Stimulated activated naive B cell treated with anti-CD40 and anti-IgM and Interleukin-4, amounts not matched to agents 10 μg/mL and 1 μg/mL and 100 μg/mL, for 72 hours (primary cell): ENCODE data around the gene SGMS1.

Experiments
- ATAC-seq, 2 donors: fragments of 150-1000 bp; cut with Tn5 transposase; replicated peaks; 2 replicates each; pipeline ENCODE4 v1.10.0; 2021; ENCODE audit warnings: moderate library complexity in 1 of 2
- DNase-seq: peaks from one replicate; pipeline ENCODE4 v3.0.0; 2021
- H3K27ac Mint-ChIP-seq: one replicate; pipeline ENCODE4 v1.8.0; 2022; ENCODE audit warnings: mild to moderate bottlenecking, mixed read lengths
- H3K27me3 Mint-ChIP-seq, 2 donors: one replicate each; pipeline ENCODE4 v1.8.0; 2022; ENCODE audit warnings: mixed read lengths in 2 of 2
- H3K36me3 Mint-ChIP-seq, 2 donors: one replicate each; pipeline ENCODE4 v1.8.0; 2022; ENCODE audit warnings: mixed read lengths in 2 of 2, mild to moderate bottlenecking in 1 of 2
- H3K4me1 Mint-ChIP-seq, 2 donors: one replicate each; pipeline ENCODE4 v1.8.0; 2022; ENCODE audit warnings: mixed read lengths in 2 of 2, mild to moderate bottlenecking in 1 of 2
- H3K4me3 Mint-ChIP-seq, 2 donors: one replicate each; pipeline ENCODE4 v1.8.0; 2022; ENCODE audit warnings: mild to moderate bottlenecking in 2 of 2, mixed read lengths in 2 of 2, moderate library complexity in 1 of 2
- H3K9me3 Mint-ChIP-seq, 2 donors: one replicate each; pipeline ENCODE4 v1.8.0; 2022; ENCODE audit warnings: mixed read lengths in 2 of 2, mild to moderate bottlenecking in 1 of 2

Gene SGMS1

DNA sequence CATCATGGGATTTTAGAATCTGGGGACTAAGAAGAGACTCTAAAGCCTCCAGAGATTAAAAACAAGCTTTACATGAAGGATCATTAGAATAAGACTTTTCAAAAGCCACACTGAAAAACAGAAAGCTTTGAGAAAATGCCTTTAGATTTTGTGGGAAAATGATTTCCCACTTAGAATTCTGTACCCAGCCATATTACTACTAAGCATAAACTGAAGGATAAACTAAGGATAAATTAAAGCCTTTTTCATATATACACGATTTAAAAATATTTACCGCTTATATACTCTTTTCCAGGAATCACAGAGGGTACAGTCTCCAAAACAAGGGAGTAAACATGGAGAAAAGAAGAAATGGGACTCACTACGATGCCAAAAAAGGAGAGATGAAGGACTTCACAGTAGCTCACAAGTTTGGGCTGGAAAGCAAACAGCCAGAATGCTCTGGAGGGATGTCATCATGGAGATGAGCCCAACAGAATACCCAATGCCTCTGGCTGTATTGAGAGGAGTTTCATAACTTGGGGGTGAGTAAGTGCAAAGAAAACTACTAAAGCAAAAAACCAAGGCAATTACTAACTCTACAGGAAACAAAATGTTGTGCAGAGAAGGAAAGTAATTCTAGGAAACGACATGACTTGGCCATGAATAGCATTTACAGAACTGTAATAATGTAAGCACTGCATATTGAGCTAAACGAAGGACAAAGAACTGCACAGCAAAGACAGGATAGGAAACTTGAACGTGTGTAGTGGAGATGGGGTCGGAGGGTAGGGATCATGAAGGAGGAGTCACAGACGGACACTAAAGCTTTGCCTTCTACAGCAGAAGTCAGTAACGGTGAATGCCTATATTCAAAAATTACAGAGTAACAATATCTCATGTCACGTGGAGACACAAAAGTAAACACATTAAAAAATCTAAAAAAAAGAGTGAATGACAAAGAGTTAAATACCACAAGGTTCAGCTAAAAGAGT lies 311.0 kb downstream of the SGMS1 start:
- H3K36me3 Mint-ChIP-seq = peaks cover 31 to 50% of the 10 kb centered on the region in 2 donors
- peaks cover 15 to 21% of the 10 kb centered on the region in 2 donors for H3K4me1 Mint-ChIP-seq
- ATAC-seq (no peak), DNase-seq (no peak)
- no peak overlapping the region for H3K4me3 Mint-ChIP-seq
- no peaks in the 10 kb centered on the region for H3K27me3 Mint-ChIP-seq
- H3K27ac Mint-ChIP-seq = no peak overlapping the region
- peaks cover 8 to 9% of the 10 kb centered on the region in 2 donors for H3K9me3 Mint-ChIP-seq

DNA sequence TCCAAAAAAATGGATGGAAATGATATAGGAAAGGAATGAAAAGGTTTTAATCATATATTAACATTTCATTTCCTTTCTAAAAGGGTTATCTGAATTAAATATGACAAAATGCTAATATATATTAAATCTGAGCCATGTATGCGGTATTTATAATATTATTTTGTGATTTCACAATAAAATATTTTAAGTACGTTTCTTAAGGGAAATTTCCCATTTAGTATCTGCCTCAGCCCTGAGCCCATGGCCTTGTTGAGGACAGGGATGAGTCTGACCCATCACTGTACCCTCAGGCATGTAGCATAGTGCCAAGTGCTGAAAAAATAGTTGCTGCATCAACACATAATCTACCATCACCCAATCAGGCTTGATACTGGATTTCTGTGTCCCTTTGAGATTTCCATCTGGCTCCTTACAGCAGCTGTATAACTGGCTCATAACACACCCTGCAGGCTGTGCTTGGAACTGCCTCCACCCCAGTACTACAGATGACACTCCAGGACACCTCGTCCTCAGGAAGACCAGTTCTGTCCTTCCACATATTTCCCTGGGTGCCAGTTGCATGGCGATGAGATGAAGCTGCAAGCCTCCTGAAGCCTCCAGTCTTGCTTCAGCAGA lies 313.1 kb downstream of the SGMS1 start:
- Mint-ChIP-seq H3K36me3 (peaks cover 36 to 47% of the 10 kb centered on the region in 2 donors), H3K4me3 (no peak overlapping the region), H3K4me1 (peaks cover 5 to 6% of the 10 kb centered on the region in 2 donors), H3K27ac (no peak overlapping the region), H3K9me3 (peaks cover 8 to 9% of the 10 kb centered on the region in 2 donors), H3K27me3 (no peaks in the 10 kb centered on the region)
- ATAC-seq = peak; percentile 61 to 76
- DNase-seq = peak; percentile 14

DNA sequence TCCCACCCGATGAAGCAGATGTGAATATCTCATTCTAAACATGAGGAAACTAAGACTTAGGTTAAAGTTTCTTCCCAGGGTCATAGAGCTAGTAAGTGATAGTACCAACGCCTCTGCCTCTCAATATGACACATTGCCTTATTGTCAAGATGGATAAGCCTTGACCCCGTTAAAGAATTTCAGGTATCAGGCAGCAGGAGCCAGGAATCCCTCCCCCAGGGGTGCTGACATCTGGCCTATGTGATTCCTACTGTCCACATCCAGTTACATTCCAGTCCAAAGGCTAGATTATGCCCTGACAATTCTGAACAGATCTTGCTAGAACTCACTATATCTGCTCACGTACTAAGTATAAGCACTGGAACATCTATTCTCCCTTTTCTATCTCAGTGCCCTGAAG lies 314.4 kb downstream of the SGMS1 start:
- DNase-seq = no peak
- Mint-ChIP-seq H3K4me1 (peaks cover 3 to 5% of the 10 kb centered on the region in 2 donors), H3K4me3 (no peak overlapping the region), H3K27ac (no peak overlapping the region), H3K9me3 (peaks cover 8 to 9% of the 10 kb centered on the region in 2 donors), H3K27me3 (no peaks in the 10 kb centered on the region), H3K36me3 (peaks cover 35 to 38% of the 10 kb centered on the region in 2 donors)
- ATAC-seq = no peak

DNA sequence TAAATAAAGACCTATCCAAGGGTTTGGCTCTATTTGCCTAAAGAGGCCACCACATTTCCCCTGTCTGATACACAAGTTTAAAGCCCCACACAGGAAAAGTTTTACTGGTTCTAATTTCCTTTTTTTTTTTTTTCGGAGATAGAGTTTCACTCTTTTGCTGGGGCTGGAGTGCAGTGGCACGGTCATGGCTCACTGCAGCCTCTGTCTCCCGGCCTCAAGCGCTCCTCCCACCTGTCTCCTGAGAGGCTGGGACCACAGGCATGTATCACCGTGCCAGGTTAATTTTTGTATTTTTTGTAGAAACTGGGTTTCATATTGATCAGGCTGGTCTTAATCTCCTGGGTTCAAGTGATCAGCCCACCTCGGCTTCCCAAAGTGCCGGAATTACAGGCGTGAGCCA lies 319.1 kb downstream of the SGMS1 start:
- Mint-ChIP-seq H3K36me3 (peaks cover 10 to 16% of the 10 kb centered on the region in 2 donors), H3K9me3 (no peaks in the 10 kb centered on the region), H3K4me3 (peak overlapping the region in 1 of 2 donors; percentile 32), H3K27ac (no peak overlapping the region), H3K27me3 (no peaks in the 10 kb centered on the region), H3K4me1 (peaks cover 11 to 31% of the 10 kb centered on the region in 2 donors)
- DNase-seq (no peak), ATAC-seq (no peak)

DNA sequence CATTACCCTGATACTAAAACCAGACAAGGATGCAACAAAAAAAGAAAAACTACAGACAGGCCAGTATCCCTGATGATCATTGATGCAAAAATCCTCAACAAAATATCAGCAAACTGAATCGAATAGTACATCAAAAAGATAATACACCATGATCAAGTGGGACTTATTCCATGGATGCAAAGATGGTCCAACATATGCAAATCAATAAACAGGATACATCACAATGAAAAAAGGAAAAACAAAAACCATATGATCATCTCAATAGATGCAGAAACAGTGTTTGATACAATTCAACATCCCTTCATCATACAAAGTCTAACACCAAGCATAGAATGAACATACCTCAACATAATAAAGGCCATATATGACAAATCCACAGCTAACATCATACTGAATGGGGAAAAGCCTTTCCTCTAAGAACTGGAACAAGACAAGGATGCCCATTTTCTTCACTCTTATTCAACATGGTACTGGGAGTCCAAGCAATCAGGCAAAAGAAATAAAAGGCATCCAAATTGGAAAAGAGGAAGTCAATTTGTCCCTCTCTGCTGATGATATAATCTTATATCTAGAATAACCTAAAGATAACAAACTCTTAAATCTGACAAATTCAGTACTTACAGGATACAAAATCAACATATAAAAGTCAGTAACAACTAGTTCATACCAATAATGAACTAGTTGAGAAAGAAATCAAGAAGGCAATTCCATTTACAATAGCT lies 323.6 kb downstream of the SGMS1 start:
- Mint-ChIP-seq H3K27me3 (no peaks in the 10 kb centered on the region), H3K4me1 (peaks cover 13 to 31% of the 10 kb centered on the region in 2 donors), H3K4me3 (no peak overlapping the region), H3K36me3 (peaks cover 4 to 9% of the 10 kb centered on the region in 2 donors), H3K27ac (no peak overlapping the region), H3K9me3 (peaks cover 5 to 9% of the 10 kb centered on the region in 2 donors)
- DNase-seq (no peak), ATAC-seq (no peak)

DNA sequence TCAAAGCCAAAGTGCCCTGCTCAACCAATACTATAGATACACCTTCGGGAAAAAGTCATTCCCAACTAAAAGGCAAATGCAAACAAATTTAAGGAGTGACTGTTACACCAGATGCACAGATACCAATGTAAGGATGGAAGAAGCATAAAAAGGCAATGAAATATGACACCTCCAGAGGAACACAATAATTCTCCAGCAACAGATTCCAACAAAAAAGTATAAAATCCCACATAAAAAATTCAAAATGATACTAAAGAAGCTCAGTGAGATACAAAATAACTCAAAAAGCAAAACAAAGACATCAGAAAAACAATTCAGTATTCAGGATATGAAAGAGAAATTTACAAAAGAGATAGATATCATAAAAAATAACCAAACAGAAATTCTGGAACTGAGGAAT lies 328.4 kb downstream of the SGMS1 start:
- no peak overlapping the region for H3K4me3 Mint-ChIP-seq
- no peak overlapping the region for H3K27ac Mint-ChIP-seq
- no peak for ATAC-seq
- H3K27me3 Mint-ChIP-seq = no peaks in the 10 kb centered on the region
- H3K36me3 Mint-ChIP-seq = peaks cover 4 to 7% of the 10 kb centered on the region in 2 donors
- H3K9me3 Mint-ChIP-seq = peaks cover 5 to 9% of the 10 kb centered on the region in 2 donors
- peaks cover 4 to 7% of the 10 kb centered on the region in 2 donors for H3K4me1 Mint-ChIP-seq
- DNase-seq = no peak

DNA sequence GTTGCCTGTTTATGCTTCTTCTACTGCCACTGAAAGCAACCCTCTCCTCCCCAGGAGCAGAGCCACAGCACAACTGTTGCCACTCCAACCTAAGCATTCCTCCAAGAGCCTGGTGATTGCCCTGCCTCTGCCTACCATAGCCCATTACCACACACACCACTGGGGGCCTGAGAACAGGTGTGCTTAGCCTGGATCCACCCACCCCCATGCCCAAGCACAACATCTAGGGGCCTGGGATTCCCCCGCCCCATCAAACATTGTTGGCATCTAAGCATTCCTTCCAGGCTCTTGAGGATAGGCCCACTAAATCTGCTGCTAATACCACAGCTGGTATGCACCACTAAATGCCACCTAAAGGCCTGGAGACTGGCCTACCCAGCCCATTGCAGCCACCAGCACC lies 329.2 kb downstream of the SGMS1 start:
- Mint-ChIP-seq H3K4me3 (no peak overlapping the region), H3K9me3 (peaks cover 5 to 8% of the 10 kb centered on the region in 2 donors), H3K27me3 (no peaks in the 10 kb centered on the region), H3K27ac (no peak overlapping the region), H3K4me1 (peaks cover 4 to 7% of the 10 kb centered on the region in 2 donors), H3K36me3 (peaks cover 4% of the 10 kb centered on the region in 2 donors)
- ATAC-seq (no peak), DNase-seq (no peak)

DNA sequence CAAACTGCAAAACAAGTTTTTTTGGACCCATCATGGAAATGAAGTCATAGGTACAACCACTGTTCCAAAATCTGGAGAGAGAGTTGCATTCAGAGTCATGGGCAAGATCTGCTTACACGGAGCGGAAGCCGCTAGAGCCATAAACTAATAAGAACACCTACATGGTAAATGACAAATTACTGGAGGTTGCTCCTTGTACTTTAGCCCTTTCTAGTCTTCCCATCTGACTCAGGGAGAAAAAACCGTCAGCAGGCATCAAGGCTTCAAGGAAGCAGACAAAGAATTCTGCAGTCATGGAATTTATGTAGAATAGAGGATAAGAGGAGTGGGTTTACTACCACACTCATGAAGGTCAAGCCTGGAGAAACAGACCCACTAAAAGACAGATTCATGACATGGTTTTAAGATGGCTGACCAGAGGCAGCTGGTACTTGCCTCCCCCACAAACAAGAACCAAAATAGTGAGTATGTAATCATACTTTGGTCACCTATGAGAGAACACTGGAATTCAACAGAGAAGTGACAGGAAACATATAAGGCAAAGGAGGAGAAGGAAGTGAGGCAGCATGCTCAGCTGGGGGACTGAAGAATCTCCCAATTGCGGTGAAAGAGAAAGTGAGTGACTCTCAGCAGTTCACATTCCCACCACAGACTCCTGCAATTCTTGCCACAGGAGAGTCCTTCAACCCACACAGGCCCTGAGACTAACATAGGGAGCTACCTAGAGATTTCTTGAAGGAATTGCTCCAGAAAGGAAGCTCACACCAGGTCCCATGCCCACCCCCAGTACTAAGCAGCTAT lies 330.0 kb downstream of the SGMS1 start:
- DNase-seq (no peak), ATAC-seq (no peak)
- H3K4me1 Mint-ChIP-seq = peaks cover 4 to 7% of the 10 kb centered on the region in 2 donors
- no peak overlapping the region for H3K4me3 Mint-ChIP-seq
- H3K36me3 Mint-ChIP-seq = peaks cover 4% of the 10 kb centered on the region in 2 donors
- H3K27ac Mint-ChIP-seq = no peak overlapping the region
- no peaks in the 10 kb centered on the region for H3K27me3 Mint-ChIP-seq
- peaks cover 3 to 4% of the 10 kb centered on the region in 2 donors for H3K9me3 Mint-ChIP-seq

DNA sequence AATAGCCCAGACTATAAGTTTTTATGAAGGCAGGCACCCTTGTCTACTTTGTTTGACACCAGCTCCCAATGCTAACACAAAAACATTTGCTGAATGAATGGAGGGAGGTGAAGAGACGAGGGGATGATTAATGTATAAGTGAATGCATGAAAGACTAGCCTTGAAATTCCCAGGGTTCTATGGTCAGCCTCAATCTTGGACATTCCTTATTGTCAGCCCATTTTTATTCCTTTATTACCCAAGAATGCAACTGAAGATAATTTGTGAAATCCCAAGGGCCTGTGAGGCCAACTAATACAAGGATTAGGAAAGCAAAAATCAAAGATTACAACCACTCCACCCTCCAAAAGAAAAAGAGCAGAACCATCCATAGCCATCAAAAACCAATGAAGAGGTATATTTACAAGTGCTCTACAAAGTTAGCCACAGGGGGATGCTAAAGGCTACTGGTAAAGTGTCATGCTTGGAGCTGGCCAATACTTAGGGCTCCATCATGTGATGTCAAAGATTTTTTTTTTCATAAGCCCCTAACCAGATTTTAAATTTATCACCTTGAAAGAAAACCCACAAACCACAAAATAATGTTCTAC lies 332.4 kb downstream of the SGMS1 start:
- H3K4me1 Mint-ChIP-seq = peaks cover 4 to 7% of the 10 kb centered on the region in 2 donors
- peak overlapping the region; percentile 75 for H3K27ac Mint-ChIP-seq
- H3K27me3 Mint-ChIP-seq = peaks cover 0 to 5% of the 10 kb centered on the region in 2 donors
- H3K4me3 Mint-ChIP-seq = no peak overlapping the region
- no peaks in the 10 kb centered on the region for H3K9me3 Mint-ChIP-seq
- ATAC-seq (peak in 1 of 2 donors; percentile 27), DNase-seq (no peak)
- no peaks in the 10 kb centered on the region for H3K36me3 Mint-ChIP-seq

DNA sequence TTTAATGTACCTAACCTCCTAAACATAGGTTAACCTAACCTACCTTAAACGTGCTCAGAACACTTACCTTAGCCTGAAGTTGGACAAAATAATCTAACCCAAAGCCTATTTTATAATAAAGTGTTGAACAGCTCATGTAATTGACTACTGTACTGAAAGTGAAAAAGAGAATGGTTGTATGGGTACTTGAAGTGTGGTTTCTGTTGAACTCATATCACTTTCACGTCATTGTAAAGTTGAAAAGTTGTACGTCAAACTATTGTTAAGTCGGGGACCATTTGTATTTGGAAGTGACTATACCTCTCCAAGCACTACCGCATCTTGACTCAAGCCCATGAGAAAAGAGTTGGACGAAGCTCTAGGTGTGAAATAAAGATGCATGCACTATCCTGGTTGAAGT lies 334.6 kb downstream of the SGMS1 start:
- Mint-ChIP-seq H3K27me3 (peaks cover 0 to 8% of the 10 kb centered on the region in 2 donors), H3K36me3 (no peaks in the 10 kb centered on the region), H3K4me1 (peaks cover under 1 to 4% of the 10 kb centered on the region in 2 donors), H3K9me3 (no peaks in the 10 kb centered on the region), H3K4me3 (no peak overlapping the region), H3K27ac (no peak overlapping the region)
- DNase-seq = no peak
- ATAC-seq = no peak

DNA sequence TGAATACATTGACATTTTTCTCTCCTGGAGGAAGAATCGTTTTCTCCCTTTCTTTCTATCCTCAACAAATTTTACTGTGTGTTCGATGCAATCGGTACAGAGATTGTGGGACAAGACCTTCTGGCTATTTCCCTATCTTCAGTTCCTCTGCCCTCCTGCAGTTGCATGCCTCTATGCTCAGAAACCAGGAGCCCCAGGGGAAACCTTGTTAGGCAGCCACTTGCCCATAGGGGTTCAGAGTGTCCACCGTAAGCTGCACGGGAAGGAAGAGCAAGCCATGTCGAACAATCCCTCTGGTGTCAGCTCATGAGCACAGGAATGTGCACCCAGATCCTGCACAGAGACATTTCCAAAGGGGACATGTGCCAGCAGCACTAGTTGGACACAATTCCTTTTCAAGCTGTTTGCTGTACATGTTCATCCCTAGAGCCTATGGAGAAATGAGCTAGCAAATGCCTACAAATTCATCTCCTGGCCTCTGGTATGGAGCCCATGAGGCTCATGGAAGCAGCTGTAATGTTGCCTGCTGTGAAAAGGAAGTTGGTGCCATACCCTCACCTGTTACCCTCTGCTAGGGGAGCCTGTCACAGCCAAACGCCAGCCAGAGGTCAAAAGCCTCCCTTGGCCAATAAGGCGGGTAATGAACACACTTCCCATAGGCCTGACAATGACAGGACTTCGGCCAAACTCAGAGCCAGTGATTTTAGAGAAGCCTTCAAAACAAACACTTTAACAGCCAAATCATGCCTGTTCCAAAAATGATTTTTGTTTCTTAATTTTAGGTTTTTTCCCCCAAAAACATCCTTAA lies 336.6 kb downstream of the SGMS1 start:
- Mint-ChIP-seq H3K27ac (no peak overlapping the region), H3K9me3 (no peaks in the 10 kb centered on the region), H3K4me3 (no peak overlapping the region), H3K4me1 (peaks cover 0 to 4% of the 10 kb centered on the region in 2 donors), H3K27me3 (peaks cover 8 to 17% of the 10 kb centered on the region in 2 donors), H3K36me3 (no peaks in the 10 kb centered on the region)
- DNase-seq (no peak), ATAC-seq (no peak)

DNA sequence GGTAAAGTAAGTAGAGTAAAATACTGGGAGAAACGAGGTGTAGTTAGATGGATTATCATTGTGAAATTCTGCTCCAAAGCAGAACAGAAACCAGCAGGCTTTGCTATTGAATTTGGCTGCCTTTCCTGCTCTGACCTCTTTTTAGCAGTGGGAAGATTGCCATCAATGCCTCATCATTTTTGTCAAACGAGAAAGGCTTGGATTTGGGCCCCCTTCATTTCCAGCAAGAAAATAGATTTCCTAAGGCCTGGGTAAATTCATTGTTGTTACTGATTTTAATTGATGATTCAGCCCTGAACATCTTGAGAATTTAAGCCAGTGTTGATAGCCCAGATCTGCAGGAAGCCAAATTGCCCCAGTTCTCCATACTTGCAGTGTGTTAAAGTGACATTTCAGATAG lies 337.2 kb downstream of the SGMS1 start:
- Mint-ChIP-seq H3K4me3 (no peak overlapping the region), H3K4me1 (peaks cover 0 to 4% of the 10 kb centered on the region in 2 donors), H3K36me3 (no peaks in the 10 kb centered on the region), H3K27me3 (peaks cover 14 to 24% of the 10 kb centered on the region in 2 donors), H3K27ac (no peak overlapping the region), H3K9me3 (no peaks in the 10 kb centered on the region)
- DNase-seq = no peak
- ATAC-seq = no peak
